HEK293 (cell line): ENCODE data around the gene CENPK.

Experiments
- CTCF ChIA-PET: fragments of 350-600 bp; formaldehyde crosslinking; extraction: SDS; loops from one replicate; lab custom pipeline; 2021; ENCODE audit warnings: antibody characterized with exemption; lab: Yijun Ruan, JAX
- POLR2A ChIA-PET: fragments of 300-600 bp; formaldehyde crosslinking; extraction: SDS; loops from one replicate; lab custom pipeline; 2020; ENCODE audit warnings: antibody characterized with exemption, inconsistent platforms; lab: Yijun Ruan, JAX
- H3K27ac ChIP-seq: fragments of 200-500 bp; sonication (Bioruptor generic); 2 replicates; pipeline ENCODE4 v1.5.1; 2014; ENCODE audit warnings: low read depth, low read length, control low read depth, inconsistent platforms; ENCODE audit errors: extremely low read depth
- H3K36me3 ChIP-seq, 2 experiments: fragments of 200-500 bp in 1 of 2; sonication (Bioruptor generic) in 1 of 2; 1 replicate in 1 of 2; 2 replicates in 1 of 2; pipeline ENCODE4 v1.5.1; 2014 to 2017; ENCODE audit warnings: inconsistent platforms in 2 of 2, low read length in 2 of 2; ENCODE audit not compliant: control insufficient read depth in 2 of 2, insufficient read depth in 1 of 2
- H3K4me1 ChIP-seq: fragments of 200-500 bp; sonication (Bioruptor generic); 2 replicates; pipeline ENCODE4 v1.5.1; 2014; ENCODE audit warnings: mild to moderate bottlenecking, low read length, inconsistent platforms; ENCODE audit not compliant: control insufficient read depth, insufficient read depth
- H3K4me3 ChIP-seq: 2 replicates; pipeline ENCODE4 v1.5.1; 2011; ENCODE audit warnings: low read depth, mild to moderate bottlenecking, control low read depth, low read length, moderate library complexity
- H3K9me3 ChIP-seq: fragments of 200-500 bp; sonication (Bioruptor generic); 2 replicates; pipeline ENCODE4 v1.5.1; 2014; ENCODE audit warnings: low read depth, low read length, inconsistent platforms; ENCODE audit not compliant: control insufficient read depth, insufficient read depth
- GLIS1 ChIP-seq: fragments of 450-650 bp; formaldehyde crosslinking; IDR thresholded peaks from 2 replicates; pipeline ENCODE4 v1.5.1; 2016; ENCODE audit warnings: missing biosample characterization, missing genetic modification characterization
- PATZ1 ChIP-seq: fragments of 450-650 bp; formaldehyde crosslinking; IDR thresholded peaks from 2 replicates; pipeline ENCODE4 v1.5.1; 2016; ENCODE audit warnings: missing biosample characterization, missing genetic modification characterization
- PRDM1 ChIP-seq: fragments of 450-650 bp; formaldehyde crosslinking; IDR thresholded peaks from 2 replicates; pipeline ENCODE4; 2016; ENCODE audit warnings: missing biosample characterization, missing genetic modification characterization
- PRDM4 ChIP-seq: fragments of 450-650 bp; formaldehyde crosslinking; IDR thresholded peaks from 2 replicates; pipeline ENCODE4 v1.5.1; 2017; ENCODE audit warnings: missing biosample characterization, missing genetic modification characterization
- SP7 ChIP-seq: fragments of 450-650 bp; formaldehyde crosslinking; IDR thresholded peaks from 2 replicates; pipeline ENCODE4 v1.5.1; 2016; ENCODE audit warnings: missing biosample characterization, missing genetic modification characterization
- TRIM28 ChIP-seq: IDR thresholded peaks from 2 replicates; pipeline ENCODE4 v1.6.1; 2011; ENCODE audit warnings: low read length, control low read depth, borderline replicate concordance
- ZBTB17 ChIP-seq: fragments of 450-650 bp; formaldehyde crosslinking; IDR thresholded peaks from 2 replicates; pipeline ENCODE4 v1.5.1; 2016; ENCODE audit warnings: missing biosample characterization, missing genetic modification characterization
- ZBTB20 ChIP-seq: fragments of 450-650 bp; formaldehyde crosslinking; IDR thresholded peaks from 2 replicates; pipeline ENCODE4 v1.5.1; 2016; ENCODE audit warnings: missing biosample characterization, missing genetic modification characterization
- ZBTB48 ChIP-seq: fragments of 450-650 bp; formaldehyde crosslinking; IDR thresholded peaks from 2 replicates; pipeline ENCODE4 v1.5.1; 2016; ENCODE audit warnings: missing biosample characterization, missing genetic modification characterization
- ZNF10 ChIP-seq: fragments of 450-650 bp; formaldehyde crosslinking; IDR thresholded peaks from 2 replicates; pipeline ENCODE4 v1.5.1; 2017; ENCODE audit warnings: missing biosample characterization, missing genetic modification characterization
- ZNF132 ChIP-seq: fragments of 450-650 bp; formaldehyde crosslinking; IDR thresholded peaks from 2 replicates; pipeline ENCODE4 v1.5.1; 2017; ENCODE audit warnings: missing biosample characterization, missing genetic modification characterization, borderline replicate concordance
- ZNF362 ChIP-seq: fragments of 450-650 bp; formaldehyde crosslinking; IDR thresholded peaks from 2 replicates; pipeline ENCODE4 v1.5.1; 2016; ENCODE audit warnings: missing biosample characterization, missing genetic modification characterization
- ZNF366 ChIP-seq: fragments of 450-650 bp; formaldehyde crosslinking; conservative IDR thresholded peaks from 2 replicates; pipeline ENCODE4 v1.5.1; 2016; ENCODE audit warnings: missing biosample characterization, missing genetic modification characterization
- ZNF600 ChIP-seq: fragments of 450-650 bp; formaldehyde crosslinking; IDR thresholded peaks from 2 replicates; pipeline ENCODE4 v1.5.1; 2016; ENCODE audit warnings: missing biosample characterization, missing genetic modification characterization
- ZNF629 ChIP-seq: fragments of 450-650 bp; formaldehyde crosslinking; IDR thresholded peaks from 2 replicates; pipeline ENCODE4 v1.5.1; 2017; ENCODE audit warnings: missing biosample characterization, missing genetic modification characterization
- ZNF654 ChIP-seq: fragments of 450-650 bp; formaldehyde crosslinking; IDR thresholded peaks from 2 replicates; pipeline ENCODE4 v1.5.1; 2016; ENCODE audit warnings: low read depth, missing biosample characterization, missing genetic modification characterization
- ZNF660 ChIP-seq: fragments of 450-650 bp; IDR thresholded peaks from 2 replicates; pipeline ENCODE4 v1.5.1; 2018; ENCODE audit warnings: missing biosample characterization, mild to moderate bottlenecking, missing genetic modification characterization
- ZSCAN4 ChIP-seq: fragments of 450-650 bp; formaldehyde crosslinking; IDR thresholded peaks from 2 replicates; pipeline ENCODE4 v1.5.1; 2017; ENCODE audit warnings: missing biosample characterization, missing genetic modification characterization

CENPK gene

GRCh38 chr5:65483546-65484346 lies 79.2 kb downstream of the CENPK start:
- peak overlapping the region; percentile 54 for H3K4me3 ChIP-seq
- ChIA-PET CTCF (interaction anchor here (0.5 to 3.9 kb wide), 29 partner anchors 11 to 849 kb away, joined by 3 to 53 read pairs (median 4); partner anchors contain the start of gene CWC27), POLR2A (interaction anchor here (1.6 kb wide), 1 partner anchor 358 kb away, joined by 8 read pairs; no protein-coding TSS in a partner anchor)
- no peaks in the 10 kb centered on the region for H3K9me3 ChIP-seq
- peak; percentile 82 for TF ChIP-seq ZNF654
- peak; percentile 37; the same call in 1 of the 2 replicates for TF ChIP-seq ZNF660 (tag by site-specific recombination)
- TF ChIP-seq PRDM4 (tag by site-specific recombination), result no peak
- H3K27ac ChIP-seq, result peak overlapping the region; percentile 48
- H3K4me1 ChIP-seq, result peaks cover 14% of the 10 kb centered on the region
- H3K36me3 ChIP-seq, result no peaks in the 10 kb centered on the region

GRCh38 chr5:65482736-65483545 lies 80.0 kb downstream of the CENPK start:
- Histone ChIP-seq H3K4me3 (peak overlapping the region; percentile 54), H3K9me3 (no peaks in the 10 kb centered on the region), H3K4me1 (peaks cover 22% of the 10 kb centered on the region), H3K27ac (peak overlapping the region; percentile 85), H3K36me3 (no peaks in the 10 kb centered on the region)
- POLR2A ChIA-PET, result interaction anchor here (0.9 to 1.7 kb wide), 3 partner anchors 357 to 386 kb away, joined by 3 to 8 read pairs (median 6); no protein-coding TSS in a partner anchor
- 0 out of 2 replicates have a peak, but pooled peaks have one; percentile 18 for TF ChIP-seq TRIM28
- peak; percentile 20; the same call in 1 of the 2 replicates for TF ChIP-seq SP7
- TF ChIP-seq ZNF362, result 0 out of 2 replicates have a peak, but pooled peaks have one; percentile 6
- peak; percentile 9; the same call in 1 of the 2 replicates for TF ChIP-seq ZBTB20 (tag by site-specific recombination)
- peak; percentile 18; the same call in 1 of the 2 replicates for TF ChIP-seq GLIS1 (tag by site-specific recombination)
- TF ChIP-seq ZNF600 (tag by site-specific recombination), result 0 out of 2 replicates have a peak, but pooled peaks have one; percentile 18
- TF ChIP-seq ZNF366 (tag by site-specific recombination), result peak; percentile 46; the same call in 1 of the 2 replicates
- TF ChIP-seq ZBTB48 (tag by site-specific recombination), result 0 out of 2 replicates have a peak, but pooled peaks have one; percentile 34
- peak; percentile 59 for TF ChIP-seq PATZ1 (tag by site-specific recombination)
- TF ChIP-seq ZNF629 (tag by site-specific recombination), result no peak; the same call in 1 of the 2 replicates
- peak; percentile 98 for TF ChIP-seq ZBTB17
- TF ChIP-seq ZSCAN4 (tag by site-specific recombination), result peak; percentile 5; the same call in 1 of the 2 replicates
- TF ChIP-seq PRDM1, result peak; percentile 79
- no peak for TF ChIP-seq ZNF132 (tag by site-specific recombination)
- no peak for TF ChIP-seq ZNF10
- CTCF ChIA-PET, result interaction anchor here (0.5 to 3.9 kb wide), 34 partner anchors 10 to 1412 kb away, joined by 3 to 53 read pairs (median 4); partner anchors contain the start of gene CWC27
